ENCODE data around the gene TMEM150A. TPM values are rescaled to one million over a fixed set of nuclear protein-coding genes. Genes with fewer than 3 reads are reported as not detected.

TMEM150A gene
- total and polyA plus RNA-seq, 2 of the 13 experiments (the other 11 are each of a cell fraction or from before 2014, with no cell fraction given), result 30.1 to 70.4 TPM

DNA sequence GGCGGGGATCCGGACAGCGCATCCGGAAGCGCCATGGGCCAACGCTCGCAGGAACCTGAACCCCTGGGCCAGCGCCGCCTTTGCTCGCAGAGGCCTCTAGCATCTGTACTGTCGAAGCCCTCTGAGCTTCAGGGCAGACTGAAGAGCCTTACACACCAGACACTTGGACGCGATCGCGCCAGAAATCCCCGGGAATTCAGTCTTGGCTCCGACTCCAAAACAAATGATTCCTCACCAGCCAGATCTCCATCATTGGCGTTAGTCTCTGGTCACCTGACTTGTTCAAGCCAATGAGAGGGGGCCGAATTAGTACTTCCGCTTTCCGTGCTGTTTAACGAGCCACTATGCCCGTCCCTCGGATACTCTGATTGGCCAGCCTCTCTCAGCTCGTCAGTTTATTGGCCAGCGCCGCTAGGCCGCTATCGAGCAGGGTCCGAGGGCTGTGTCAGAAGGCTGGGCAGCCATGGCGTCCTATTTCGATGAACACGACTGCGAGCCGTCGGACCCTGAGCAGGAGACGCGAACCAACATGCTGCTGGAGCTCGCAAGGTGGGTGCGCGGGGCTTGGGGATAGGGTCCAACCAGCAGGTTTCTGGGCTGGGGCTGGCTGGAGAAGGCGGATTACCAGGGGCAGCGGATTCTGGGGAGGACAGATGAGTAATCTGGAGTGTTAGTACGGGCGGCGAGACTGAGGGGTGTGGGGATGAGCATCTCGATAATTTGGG lies 7.0 kb downstream of the TMEM150A start, which contains the start of gene RNF181 (continued):
- TF ChIP-seq, protein P1, sequence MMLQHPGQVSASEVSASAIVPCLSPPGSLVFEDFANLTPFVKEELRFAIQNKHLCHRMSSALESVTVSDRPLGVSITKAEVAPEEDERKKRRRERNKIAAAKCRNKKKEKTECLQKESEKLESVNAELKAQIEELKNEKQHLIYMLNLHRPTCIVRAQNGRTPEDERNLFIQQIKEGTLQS (CRISPR knock-in tag; IDR thresholded peaks at IDR 0.05), result no peak
- TF ChIP-seq BRD4 (CRISPR knock-in tag; IDR thresholded peaks at IDR 0.05), result peak; percentile 77; the same call in 1 of the 2 replicates
- peak; percentile 59 for TF ChIP-seq ERF (CRISPR knock-in tag; IDR thresholded peaks at IDR 0.05)
- TF ChIP-seq ZNF792 (CRISPR knock-in tag; IDR thresholded peaks at IDR 0.05), result peak; percentile 57; the same call in 1 of the 2 replicates
- TF ChIP-seq, protein P2, sequence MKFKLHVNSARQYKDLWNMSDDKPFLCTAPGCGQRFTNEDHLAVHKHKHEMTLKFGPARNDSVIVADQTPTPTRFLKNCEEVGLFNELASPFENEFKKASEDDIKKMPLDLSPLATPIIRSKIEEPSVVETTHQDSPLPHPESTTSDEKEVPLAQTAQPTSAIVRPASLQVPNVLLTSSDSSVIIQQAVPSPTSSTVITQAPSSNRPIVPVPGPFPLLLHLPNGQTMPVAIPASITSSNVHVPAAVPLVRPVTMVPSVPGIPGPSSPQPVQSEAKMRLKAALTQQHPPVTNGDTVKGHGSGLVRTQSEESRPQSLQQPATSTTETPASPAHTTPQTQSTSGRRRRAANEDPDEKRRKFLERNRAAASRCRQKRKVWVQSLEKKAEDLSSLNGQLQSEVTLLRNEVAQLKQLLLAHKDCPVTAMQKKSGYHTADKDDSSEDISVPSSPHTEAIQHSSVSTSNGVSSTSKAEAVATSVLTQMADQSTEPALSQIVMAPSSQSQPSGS (CRISPR knock-in tag; IDR thresholded peaks at IDR 0.05), result peak; percentile 22; the same call in 1 of the 2 replicates
- TF ChIP-seq RNF2 (conservative IDR thresholded peaks at IDR 0.05; ENCODE audit: low read depth), result 0 out of 2 replicates have a peak, but pooled peaks have one; percentile 54
- peak; percentile 42; the same call in 1 of the 2 replicates for TF ChIP-seq ZNF766 (CRISPR knock-in tag; IDR thresholded peaks at IDR 0.05; ENCODE audit: borderline replicate concordance)
- peak; percentile 46; the same call in 1 of the 2 replicates for TF ChIP-seq ZNF609 (CRISPR knock-in tag; IDR thresholded peaks at IDR 0.05; ENCODE audit: borderline replicate concordance)
- TF ChIP-seq ZNF770 (CRISPR knock-in tag; IDR thresholded peaks at IDR 0.05), result peak; percentile 63; the same call in 1 of the 2 replicates
- TF ChIP-seq RAD51 (IDR thresholded peaks at IDR 0.05; ENCODE audit: borderline replicate concordance), result peak; percentile 83
- no peak for TF ChIP-seq ATF7 (IDR thresholded peaks at IDR 0.05)
- TF ChIP-seq ATF7 (CRISPR knock-in tag; IDR thresholded peaks at IDR 0.05), result peak; percentile 76; the same call in 1 of the 2 replicates
- TF ChIP-seq GABPA (IDR thresholded peaks at IDR 0.05; ENCODE audit: low read depth, low read length), result no peak
- peak; percentile 85 for TF ChIP-seq GABPA (CRISPR knock-in tag; IDR thresholded peaks at IDR 0.05; ENCODE audit: low read depth)
- TF ChIP-seq ZFP90 (CRISPR knock-in tag; IDR thresholded peaks at IDR 0.05; ENCODE audit: borderline replicate concordance), result 0 out of 2 replicates have a peak, but pooled peaks have one; percentile 63
- 0 out of 2 replicates have a peak, but pooled peaks have one; percentile 48 for TF ChIP-seq HIVEP1 (CRISPR knock-in tag; IDR thresholded peaks at IDR 0.05)
- peak; percentile 92 for TF ChIP-seq SP2 (CRISPR knock-in tag; IDR thresholded peaks at IDR 0.05)
- TF ChIP-seq SMC3 (IDR thresholded peaks at IDR 0.05; ENCODE audit: low read length), result no peak
